ENCODE results near the gene SCUBE1. TPM values are rescaled to one million over a fixed set of nuclear protein-coding genes. Genes with fewer than 3 reads are reported as not detected.

SCUBE1 gene
- total RNA-seq, 4 donors from 2014 or later, result 0.78 to 3.5 (median 0.95) TPM

DNA sequence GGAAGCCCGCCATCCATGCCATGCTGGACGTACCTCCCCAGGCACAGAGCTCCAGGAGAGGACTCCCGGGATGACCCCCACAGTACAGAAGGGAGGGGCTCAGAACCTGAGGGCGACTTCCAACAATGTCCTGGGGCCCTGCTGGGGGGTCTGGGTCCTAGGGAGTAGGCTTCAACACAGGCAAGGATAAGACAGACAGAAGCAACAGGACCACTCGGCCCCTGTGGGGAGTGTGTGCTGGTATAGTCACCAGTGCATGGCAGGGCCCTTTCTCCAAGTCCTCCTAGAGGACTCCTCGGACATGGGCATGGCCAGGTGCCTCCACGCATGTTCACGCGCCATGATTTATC lies 173.1 kb downstream of the SCUBE1 start:
- WGBS, 2 donors, result 90 to 96% methylated on average over 5 to 6 of the region's 9 CpGs
- TF ChIP-seq, protein P1, sequence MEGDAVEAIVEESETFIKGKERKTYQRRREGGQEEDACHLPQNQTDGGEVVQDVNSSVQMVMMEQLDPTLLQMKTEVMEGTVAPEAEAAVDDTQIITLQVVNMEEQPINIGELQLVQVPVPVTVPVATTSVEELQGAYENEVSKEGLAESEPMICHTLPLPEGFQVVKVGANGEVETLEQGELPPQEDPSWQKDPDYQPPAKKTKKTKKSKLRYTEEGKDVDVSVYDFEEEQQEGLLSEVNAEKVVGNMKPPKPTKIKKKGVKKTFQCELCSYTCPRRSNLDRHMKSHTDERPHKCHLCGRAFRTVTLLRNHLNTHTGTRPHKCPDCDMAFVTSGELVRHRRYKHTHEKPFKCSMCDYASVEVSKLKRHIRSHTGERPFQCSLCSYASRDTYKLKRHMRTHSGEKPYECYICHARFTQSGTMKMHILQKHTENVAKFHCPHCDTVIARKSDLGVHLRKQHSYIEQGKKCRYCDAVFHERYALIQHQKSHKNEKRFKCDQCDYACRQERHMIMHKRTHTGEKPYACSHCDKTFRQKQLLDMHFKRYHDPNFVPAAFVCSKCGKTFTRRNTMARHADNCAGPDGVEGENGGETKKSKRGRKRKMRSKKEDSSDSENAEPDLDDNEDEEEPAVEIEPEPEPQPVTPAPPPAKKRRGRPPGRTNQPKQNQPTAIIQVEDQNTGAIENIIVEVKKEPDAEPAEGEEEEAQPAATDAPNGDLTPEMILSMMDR (IDR thresholded peaks at IDR 0.05), result no peak
- no peak for TF ChIP-seq POLR2A (IDR thresholded peaks at IDR 0.05)
- intact Hi-C loops (cut with DNase I), result no loop called here

DNA sequence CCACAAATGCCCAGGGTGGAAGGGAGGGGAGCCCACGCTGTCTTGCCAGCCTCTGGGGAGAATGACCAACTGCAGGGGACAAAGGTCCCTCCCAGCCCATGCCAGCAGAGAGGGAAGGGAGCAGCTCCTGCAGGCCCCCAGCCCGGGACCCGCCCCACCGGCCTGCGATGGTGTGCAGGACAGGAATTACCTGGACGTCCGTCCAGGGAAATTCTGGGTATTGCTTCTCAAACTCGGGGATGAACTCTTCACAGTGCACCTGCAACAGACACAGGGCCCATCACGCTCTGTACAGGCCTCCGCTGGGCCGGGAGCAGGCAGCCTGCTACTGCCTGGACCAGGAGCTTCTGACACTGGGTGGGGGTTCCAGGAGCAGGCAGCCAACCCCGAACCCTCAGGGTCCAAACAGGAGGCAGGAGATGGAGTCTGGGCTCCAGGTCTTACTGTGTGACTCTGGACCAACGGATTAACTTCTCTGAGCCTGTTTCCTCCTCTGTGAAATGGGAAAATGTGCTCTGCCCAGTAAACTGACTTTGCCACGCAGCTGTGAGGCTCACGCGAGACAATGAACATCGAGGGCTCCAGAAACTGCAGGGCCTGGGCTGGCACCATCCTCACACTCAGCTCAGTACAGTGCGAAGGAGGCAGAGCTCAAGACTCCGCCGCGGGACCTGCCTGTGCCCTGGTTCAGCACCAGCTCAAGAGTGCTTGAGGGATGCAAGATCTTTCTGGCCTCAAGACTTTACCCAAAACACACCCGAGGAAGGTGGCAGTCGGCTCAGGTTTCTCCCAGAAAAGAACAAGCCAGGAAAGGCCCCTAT lies 173.7 kb downstream of the SCUBE1 start:
- intact Hi-C loops (cut with DNase I), result no loop called here
- Histone ChIP-seq H3K27me3 (no peaks in the 10 kb centered on the region), H3K27ac (no peak overlapping the region), H3K36me3 (peaks cover 26 to 27% of the 10 kb centered on the region in 2 donors), H3K4me1 (peaks cover 8 to 10% of the 10 kb centered on the region in 2 donors), H3K9me3 (no peaks in the 10 kb centered on the region), H3K4me3 (replicated peaks in 1 of 3) (no peak overlapping the region)
- TF ChIP-seq, protein P1 (IDR thresholded peaks at IDR 0.05), result no peak
- no peak for TF ChIP-seq POLR2A (IDR thresholded peaks at IDR 0.05)
- no peak for DNase-seq
- 65 to 86% methylated on average over 11 to 23 of the region's 23 CpGs for whole genome bisulfite sequencing, 2 donors

More for the DNA sequence above, 173.1 kb downstream of the SCUBE1 start:
- H3K9me3 ChIP-seq, result no peaks in the 10 kb centered on the region
- peaks cover 5% of the 10 kb centered on the region in 2 donors for H3K4me1 ChIP-seq
- no peak for DNase-seq
- H3K36me3 ChIP-seq, result peaks cover 26 to 27% of the 10 kb centered on the region in 2 donors
- no peak overlapping the region for H3K4me3 ChIP-seq (replicated peaks in 1 of 3)
- no peaks in the 10 kb centered on the region for H3K27me3 ChIP-seq
- no peak overlapping the region for H3K27ac ChIP-seq

DNA sequence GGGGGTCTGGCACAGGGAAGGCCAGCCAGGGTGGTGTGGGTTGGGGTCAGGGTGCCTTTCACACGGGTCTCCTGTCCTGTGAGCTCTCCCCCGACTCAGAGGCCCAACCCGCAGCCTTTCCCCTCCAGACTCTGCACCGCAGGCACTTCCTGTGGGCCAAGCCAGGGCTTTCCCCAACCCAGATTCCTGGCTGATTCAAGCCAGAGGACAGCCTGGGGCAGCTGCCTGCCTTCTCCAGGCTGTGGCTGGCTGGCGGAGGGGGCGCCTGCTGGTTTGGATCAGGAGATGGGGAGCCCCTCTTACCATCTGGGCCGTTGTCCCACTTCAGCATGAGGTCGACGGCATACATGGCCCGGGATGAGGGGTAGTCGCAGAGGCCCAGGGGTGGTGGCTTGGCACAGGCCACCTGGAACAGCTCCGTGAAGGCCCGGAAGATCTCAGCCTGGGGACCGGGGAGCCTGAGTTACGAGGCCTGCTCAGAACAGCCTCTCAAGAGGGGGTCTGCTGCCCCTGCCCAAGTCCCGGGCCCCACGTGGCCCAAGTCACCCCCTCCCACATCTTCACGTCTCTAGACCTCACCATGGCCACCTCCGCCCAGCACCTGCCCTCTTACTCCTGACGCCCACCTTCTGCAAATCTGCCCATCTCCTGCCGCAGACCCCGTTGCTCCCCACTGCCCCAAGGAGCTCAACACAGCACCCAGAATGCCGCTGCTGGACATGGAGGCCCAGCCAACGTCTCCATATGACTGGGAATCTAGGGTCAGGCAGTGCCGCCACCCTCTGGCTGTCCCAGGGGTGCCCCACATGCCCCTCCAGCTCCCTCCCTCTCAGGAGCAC lies 174.5 kb downstream of the SCUBE1 start:
- Histone ChIP-seq H3K9me3 (no peaks in the 10 kb centered on the region), H3K36me3 (peaks cover 18% of the 10 kb centered on the region in 2 donors), H3K4me1 (peaks cover 14 to 19% of the 10 kb centered on the region in 2 donors), H3K27me3 (no peaks in the 10 kb centered on the region), H3K4me3 (replicated peaks in 1 of 3) (no peak overlapping the region), H3K27ac (no peak overlapping the region)
- TF ChIP-seq POLR2A (IDR thresholded peaks at IDR 0.05), result no peak
- TF ChIP-seq, protein P1 (IDR thresholded peaks at IDR 0.05), result no peak
- intact Hi-C loops (cut with DNase I), result no loop called here
- 90 to 93% methylated on average over 18 to 21 of the region's 25 CpGs for WGBS, 2 donors
- no peak for DNase-seq

DNA sequence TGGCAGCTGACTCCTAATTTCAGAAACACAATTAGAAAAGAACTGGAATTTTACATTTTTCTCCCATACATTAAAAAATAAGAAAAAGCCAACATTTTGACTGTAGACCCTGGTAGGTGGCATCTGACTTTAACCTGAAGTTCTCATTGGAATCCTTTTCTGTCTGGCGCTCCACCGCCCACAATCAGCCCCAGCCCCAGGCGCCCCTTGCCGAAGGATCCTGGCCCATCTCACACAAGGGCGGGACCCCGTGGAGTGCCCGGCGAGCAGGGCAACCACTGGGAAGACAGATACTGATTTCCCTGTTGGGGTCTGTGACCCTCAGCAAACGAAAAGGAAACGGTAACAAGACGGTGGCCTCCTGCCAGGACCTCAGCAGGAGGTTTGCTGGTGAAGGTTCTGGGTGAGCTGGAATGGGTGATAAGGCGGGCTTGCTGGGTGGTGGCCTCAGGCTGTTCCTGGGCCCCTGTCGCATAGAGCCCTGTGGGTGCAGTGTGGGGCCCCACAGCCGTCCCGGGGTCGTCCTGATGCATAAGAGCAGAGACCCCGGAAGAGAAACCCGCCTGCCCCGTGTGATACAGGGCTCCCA lies 176.1 kb downstream of the SCUBE1 start:
- WGBS, 2 donors, result 91 to 95% methylated on average over 19 of the region's 19 CpGs
- peaks cover 12% of the 10 kb centered on the region in 2 donors for H3K36me3 ChIP-seq
- no peak for TF ChIP-seq POLR2A (IDR thresholded peaks at IDR 0.05)
- TF ChIP-seq, protein P1 (IDR thresholded peaks at IDR 0.05), result no peak
- H3K27me3 ChIP-seq, result no peaks in the 10 kb centered on the region
- intact Hi-C loops (cut with DNase I), result no loop called here
- no peak overlapping the region for H3K4me3 ChIP-seq (replicated peaks in 1 of 3)
- H3K27ac ChIP-seq, result no peak overlapping the region
- peaks cover 14 to 27% of the 10 kb centered on the region in 2 donors for H3K4me1 ChIP-seq
- H3K9me3 ChIP-seq, result no peaks in the 10 kb centered on the region
- no peak for DNase-seq

Measured in thyroid gland (tissue), 4 donors.